HepG2 (cell line): ENCODE results near the gene ABT1. TPM values are rescaled to one million over a fixed set of nuclear protein-coding genes. Genes with fewer than 3 reads are reported as not detected.

Experiments
- CBFB ChIP-seq: sonication (generic); formaldehyde crosslinking; IDR thresholded peaks from 2 replicates; pipeline ENCODE4 v1.4.0; 2020; ENCODE audit warnings: missing genetic modification reagents
- DMAP1 ChIP-seq: IDR thresholded peaks from 2 replicates; pipeline ENCODE4 v1.6.1; 2016
- HNRNPK ChIP-seq: fragments of 200-400 bp; formaldehyde crosslinking; IDR thresholded peaks from 2 replicates; pipeline ENCODE4 v1.6.1; 2018; ENCODE audit warnings: low read length, low read depth, moderate library complexity, mild to moderate bottlenecking; ENCODE audit not compliant: poor library complexity, severe bottlenecking
- KIAA2018 ChIP-seq: sonication (generic); formaldehyde crosslinking; IDR thresholded peaks from 2 replicates; pipeline ENCODE4 v1.5.0; 2020; ENCODE audit warnings: mild to moderate bottlenecking, missing genetic modification reagents, borderline replicate concordance
- KLF15 ChIP-seq: sonication (generic); formaldehyde crosslinking; IDR thresholded peaks from 2 replicates; pipeline ENCODE4 v1.8.1; 2023; ENCODE audit warnings: borderline replicate concordance, mild to moderate bottlenecking, inconsistent platforms, missing genetic modification reagents, mixed read lengths
- MED1 ChIP-seq: sonication (generic); formaldehyde crosslinking; IDR thresholded peaks from 2 replicates; pipeline ENCODE4 v1.4.0; 2020; ENCODE audit warnings: missing genetic modification reagents
- MNT ChIP-seq: fragments of 450-650 bp; IDR thresholded peaks from 2 replicates; pipeline ENCODE4 v1.6.1; 2016
- NFIB ChIP-seq: sonication (generic); formaldehyde crosslinking; IDR thresholded peaks from 2 replicates; pipeline ENCODE4 v1.9.0; 2021; ENCODE audit warnings: missing genetic modification reagents, mild to moderate bottlenecking, borderline replicate concordance
- RFX5 ChIP-seq: IDR thresholded peaks from 2 replicates; pipeline ENCODE4 v1.6.1; 2011; ENCODE audit warnings: low read depth, low read length, improper control_type of control experiment
- RFXANK ChIP-seq: IDR thresholded peaks from 2 replicates; pipeline ENCODE4 v1.6.1; 2016
- SETDB1 ChIP-seq: sonication (generic); formaldehyde crosslinking; IDR thresholded peaks from 2 replicates; pipeline ENCODE4 v1.5.1; 2020; ENCODE audit warnings: missing genetic modification reagents, mild to moderate bottlenecking, borderline replicate concordance
- WIZ ChIP-seq: sonication (generic); formaldehyde crosslinking; IDR thresholded peaks from 2 replicates; pipeline ENCODE4 v1.5.1; 2020; ENCODE audit warnings: mild to moderate bottlenecking, missing genetic modification reagents
- ZC3H4 ChIP-seq: sonication (generic); formaldehyde crosslinking; IDR thresholded peaks from 2 replicates; pipeline ENCODE4 v1.4.0; 2020; ENCODE audit warnings: missing genetic modification reagents, borderline replicate concordance
- ZFP41 ChIP-seq: sonication (generic); formaldehyde crosslinking; IDR thresholded peaks from 2 replicates; pipeline ENCODE4 v1.4.0; 2020; ENCODE audit warnings: mild to moderate bottlenecking, missing genetic modification reagents, borderline replicate concordance
- ZMYM3 ChIP-seq: sonication (generic); formaldehyde crosslinking; IDR thresholded peaks from 2 replicates; pipeline ENCODE4 v1.5.1; 2020; ENCODE audit warnings: mild to moderate bottlenecking, missing genetic modification reagents
- ZNF20 ChIP-seq: sonication (generic); formaldehyde crosslinking; IDR thresholded peaks from 2 replicates; pipeline ENCODE4 v1.4.0; 2020; ENCODE audit warnings: mild to moderate bottlenecking, moderate library complexity, missing genetic modification reagents
- ZNF350 ChIP-seq: sonication (generic); formaldehyde crosslinking; IDR thresholded peaks from 2 replicates; pipeline ENCODE4 v1.4.0; 2020; ENCODE audit warnings: mild to moderate bottlenecking, low read depth, missing genetic modification reagents, borderline replicate concordance
- ZNF547 ChIP-seq: sonication (generic); formaldehyde crosslinking; IDR thresholded peaks from 2 replicates; pipeline ENCODE4 v1.5.1; 2020; ENCODE audit warnings: mild to moderate bottlenecking, missing genetic modification reagents
- ZNF557 ChIP-seq: sonication (generic); formaldehyde crosslinking; IDR thresholded peaks from 2 replicates; pipeline ENCODE4 v1.4.0; 2020; ENCODE audit warnings: missing genetic modification reagents
- ZSCAN9 ChIP-seq: IDR thresholded peaks from 2 replicates; pipeline ENCODE4 v1.6.1; 2016; ENCODE audit warnings: borderline replicate concordance
- polyA plus RNA-seq, 8 experiments: library from polyadenylated mRNA; depleted of rRNA in 3 of 8; stranded (reverse) in 7 of 8; unstranded in 1 of 8; fragments of >200 nt; fragmentation: Illumina TruSeq in 4 of 8; extraction: Trizol in 4 of 8; gene quantifications; 2 replicates each; pipeline versions ENCODE4 v1.2.1 to v1.2.3, GENCODE V29; 2011 to 2016; ENCODE audit warnings: low read depth in 4 of 8, missing spikeins in 1 of 8, mixed read lengths in 1 of 8; ENCODE audit not compliant: insufficient read depth in 1 of 8
- total RNA-seq, 5 experiments: library from RNA; depleted of rRNA; stranded (reverse); fragments of >200 nt; fragmentation: Illumina TruSeq; extraction: Trizol; gene quantifications; 2 replicates each; pipeline ENCODE4 v1.2.3, GENCODE V29; 2016; ENCODE audit warnings: low read depth in 1 of 5
- TF ChIP-seq, protein P1 (sequence below): IDR thresholded peaks from 2 replicates; pipeline ENCODE4 v1.6.1; 2012; ENCODE audit warnings: inconsistent platforms

ABT1 gene
- total and polyA plus RNA-seq, 2 of the 13 experiments (the other 11 are each of a cell fraction or from before 2014, with no cell fraction given), result 38.4 TPM

DNA sequence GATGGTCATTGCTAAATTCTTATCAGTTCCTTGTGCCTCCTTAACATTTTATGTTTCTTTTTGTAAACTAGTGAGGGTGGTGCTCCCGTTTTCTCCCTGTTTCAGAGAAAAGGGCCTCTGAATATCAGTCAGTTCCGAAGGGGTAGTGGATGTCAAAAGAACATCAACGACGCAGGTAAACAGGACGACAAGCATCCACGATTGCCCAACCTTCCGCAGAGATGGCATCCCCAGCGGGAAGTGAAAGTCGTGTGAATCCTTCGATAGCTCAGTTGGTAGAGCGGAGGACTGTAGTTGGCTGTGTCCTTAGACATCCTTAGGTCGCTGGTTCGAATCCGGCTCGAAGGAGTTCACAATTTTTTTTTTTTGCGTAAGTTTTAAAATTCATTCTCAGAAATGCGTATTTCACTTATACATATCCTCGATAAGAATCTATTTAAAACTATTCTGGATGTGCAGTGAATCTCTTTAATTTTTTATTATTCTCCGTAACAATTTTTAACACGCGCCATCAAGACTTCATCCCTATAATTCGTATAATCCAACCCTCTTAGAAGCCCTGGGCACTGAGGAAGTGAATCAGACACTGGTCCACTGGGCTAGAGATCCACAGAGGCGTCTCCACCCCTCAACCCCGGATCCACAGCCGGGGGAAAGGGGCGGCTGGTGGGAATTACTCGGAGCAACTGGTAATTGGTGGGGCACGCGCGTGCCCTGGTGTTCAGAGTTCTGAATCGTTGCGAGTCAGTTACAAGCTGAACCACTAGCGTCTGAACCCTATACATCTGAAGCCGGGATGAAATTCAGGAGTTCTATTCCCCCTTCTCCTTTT lies 27.9 kb upstream of the ABT1 start (continued):
- no peak for TF ChIP-seq HNRNPK
- TF ChIP-seq ZMYM3 (CRISPR knock-in tag), result peak; percentile 85; the same call in 1 of the 2 replicates
- peak; percentile 67; the same call in 1 of the 2 replicates for TF ChIP-seq ZNF350 (CRISPR knock-in tag)
- no peak for TF ChIP-seq SETDB1
- TF ChIP-seq KIAA2018, result no peak
- no peak for TF ChIP-seq DMAP1 (CRISPR knock-in tag)
- no peak for TF ChIP-seq RFX5
- TF ChIP-seq RFXANK (CRISPR knock-in tag), result peak; percentile 85; the same call in 1 of the 2 replicates
- TF ChIP-seq MED1 (CRISPR knock-in tag), result peak; percentile 77
- no peak for TF ChIP-seq WIZ (CRISPR knock-in tag)
- peak; percentile 92 for TF ChIP-seq ZSCAN9 (CRISPR knock-in tag)
- TF ChIP-seq, protein P1, sequence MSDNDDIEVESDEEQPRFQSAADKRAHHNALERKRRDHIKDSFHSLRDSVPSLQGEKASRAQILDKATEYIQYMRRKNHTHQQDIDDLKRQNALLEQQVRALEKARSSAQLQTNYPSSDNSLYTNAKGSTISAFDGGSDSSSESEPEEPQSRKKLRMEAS, result peak; percentile 67; the same call in 1 of the 2 replicates
- TF ChIP-seq ZFP41 (CRISPR knock-in tag), result no peak
- peak; percentile 15; the same call in 1 of the 2 replicates for TF ChIP-seq ZNF20 (CRISPR knock-in tag)
- peak; percentile 85; the same call in 1 of the 2 replicates for TF ChIP-seq CBFB (CRISPR knock-in tag)
- TF ChIP-seq MNT, result peak; percentile 45
- 0 out of 2 replicates have a peak, but pooled peaks have one; percentile 14 for TF ChIP-seq ZNF557 (CRISPR knock-in tag)
- TF ChIP-seq NFIB, result no peak
- peak; percentile 55; the same call in 1 of the 2 replicates for TF ChIP-seq ZNF547 (CRISPR knock-in tag)
- TF ChIP-seq KLF15 (CRISPR knock-in tag), result 0 out of 2 replicates have a peak, but pooled peaks have one; percentile 48
- TF ChIP-seq ZC3H4, result peak; percentile 55; the same call in 1 of the 2 replicates
